Mucosa of stomach (tissue), 1 donor: ENCODE measurements around the gene PRR19.

Source experiments
- H3K27me3 ChIP-seq: one replicate; pipeline ENCODE4 v1.7.0; 2013; ENCODE audit warnings: mild to moderate bottlenecking, low read length; ENCODE audit not compliant: control insufficient read depth, insufficient read depth
- H3K36me3 ChIP-seq: one replicate; pipeline ENCODE4 v1.7.0; 2013; ENCODE audit warnings: low read length; ENCODE audit not compliant: control insufficient read depth, insufficient read depth
- H3K4me1 ChIP-seq: one replicate; pipeline ENCODE4 v1.7.0; 2013; ENCODE audit warnings: mild to moderate bottlenecking, low read length; ENCODE audit not compliant: control insufficient read depth, insufficient read depth
- H3K4me3 ChIP-seq: one replicate; pipeline ENCODE4 v1.7.0; 2013; ENCODE audit warnings: low read length
- H3K9ac ChIP-seq: one replicate; pipeline ENCODE4 v1.7.0; 2013; ENCODE audit warnings: mild to moderate bottlenecking, low read length, moderate library complexity
- H3K9me3 ChIP-seq: one replicate; pipeline ENCODE4 v1.7.0; 2013; ENCODE audit warnings: mild to moderate bottlenecking, low read length, moderate library complexity; ENCODE audit not compliant: control insufficient read depth
- donor health status: Pancreatic carcinoma.

Gene PRR19

GRCh38 chr19:42353341-42354015, 51.5 kb downstream of the PRR19 start:
- peaks cover 5% of the 10 kb centered on the region for H3K36me3 ChIP-seq

GRCh38 chr19:42355896-42356295, 54.0 kb downstream of the PRR19 start:
- H3K4me1 ChIP-seq = no peaks in the 10 kb centered on the region
- H3K36me3 ChIP-seq = peaks cover 5% of the 10 kb centered on the region
- H3K9ac ChIP-seq = no peak overlapping the region
- no peak overlapping the region for H3K4me3 ChIP-seq
- no peaks in the 10 kb centered on the region for H3K27me3 ChIP-seq
- H3K9me3 ChIP-seq = no peaks in the 10 kb centered on the region

More at GRCh38 chr19:42353341-42354015, 51.5 kb downstream of the PRR19 start:
- H3K9ac ChIP-seq = no peak overlapping the region
- H3K4me1 ChIP-seq = no peaks in the 10 kb centered on the region
- no peaks in the 10 kb centered on the region for H3K27me3 ChIP-seq
- no peak overlapping the region for H3K4me3 ChIP-seq
- no peaks in the 10 kb centered on the region for H3K9me3 ChIP-seq

- Histone ChIP-seq H3K4me1 (no peaks in the 10 kb centered on the region), H3K4me3 (no peak overlapping the region), H3K9ac (no peak overlapping the region), H3K27me3 (no peaks in the 10 kb centered on the region), H3K9me3 (no peaks in the 10 kb centered on the region), H3K36me3 (peaks cover 5% of the 10 kb centered on the region)
Measured at GRCh38 chr19:42356686-42357085, 54.8 kb downstream of the PRR19 start.

- H3K9me3 ChIP-seq = no peaks in the 10 kb centered on the region
- no peaks in the 10 kb centered on the region for H3K4me1 ChIP-seq
- H3K36me3 ChIP-seq = peaks cover 5% of the 10 kb centered on the region
- H3K9ac ChIP-seq = no peak overlapping the region
- H3K4me3 ChIP-seq = no peak overlapping the region
- no peaks in the 10 kb centered on the region for H3K27me3 ChIP-seq
Measured at GRCh38 chr19:42357290-42357689, 55.4 kb downstream of the PRR19 start.
